Esophagus muscularis mucosa (tissue), 4 donors: ENCODE data around the gene NTN4. TPM values are rescaled to one million over a fixed set of nuclear protein-coding genes. Genes with fewer than 3 reads are reported as not detected.

Experiments
- DNase-seq: peaks from one replicate; pipeline ENCODE4 v3.0.0-alpha.2; 2017; ENCODE audit errors: extremely low spot score
- H3K27ac ChIP-seq, 4 donors: fragments of 200-600 bp; sonication (generic); replicated peaks in 1 of 4; 1 replicate in 3 of 4; 2 replicates in 1 of 4; pipeline ENCODE4 v1.5.1; 2016 to 2019; ENCODE audit warnings: mild to moderate bottlenecking in 1 of 4
- H3K27me3 ChIP-seq, 4 donors: fragments of 200-600 bp; sonication (generic); one replicate each; pipeline versions ENCODE4 v1.5.1 to v1.6.0; 2016 to 2019
- H3K36me3 ChIP-seq, 4 donors: fragments of 200-600 bp; sonication (generic); one replicate each; pipeline ENCODE4 v1.5.1; 2016 to 2019
- H3K4me1 ChIP-seq, 4 donors: fragments of 200-600 bp; sonication (generic); one replicate each; pipeline ENCODE4 v1.5.1; 2016 to 2019
- H3K4me3 ChIP-seq, 4 donors: fragments of 200-600 bp; sonication (generic); 1 replicate in 2 of 4; 2 replicates in 2 of 4; pipeline ENCODE4 v1.5.1; 2016 to 2019; ENCODE audit warnings: mild to moderate bottlenecking in 4 of 4, moderate library complexity in 1 of 4
- H3K9me3 ChIP-seq, 4 donors: fragments of 200-600 bp; sonication (generic); 1 replicate in 3 of 4; 2 replicates in 1 of 4; pipeline ENCODE4 v1.5.1; 2016 to 2019
- CTCF ChIP-seq, 3 experiments: fragments of 200-600 bp in 2 of 3; fragments of 450-650 bp in 1 of 3; sonication (generic) in 2 of 3; IDR thresholded peaks; one replicate each; pipeline ENCODE4 v1.5.1; 2017 to 2019; ENCODE audit warnings: antibody characterized with exemption in 3 of 3, mild to moderate bottlenecking in 2 of 3, moderate library complexity in 1 of 3
- EP300 ChIP-seq: sonication (generic); formaldehyde crosslinking; IDR thresholded peaks from one replicate; pipeline ENCODE4 v1.6.1; 2017; ENCODE audit warnings: antibody characterized with exemption
- POLR2A ChIP-seq: fragments of 450-650 bp; IDR thresholded peaks from one replicate; pipeline ENCODE4 v1.6.1; 2017; ENCODE audit warnings: antibody characterized with exemption, moderate library complexity, mild to moderate bottlenecking, low read depth
- POLR2AphosphoS5 ChIP-seq, 2 donors: sonication (generic); formaldehyde crosslinking; IDR thresholded peaks; one replicate each; pipeline ENCODE4 v1.6.1; 2017; ENCODE audit warnings: antibody characterized with exemption in 2 of 2
- WGBS: methylation state at CpG from one replicate; pipeline ENCODE4 v1.1.5; 2018; 5-methylcytosine and 5-hydroxymethylcytosine counted together
- intact Hi-C: fragments of 100-400 bp; cut with DNase I; formaldehyde crosslinking; loops from one replicate; pipeline ENCODE4 v1.15.1; 2023
- total RNA-seq, 4 donors: library from RNA; depleted of rRNA; stranded (reverse); fragments of >200 nt; gene quantifications; one replicate each; pipeline versions ENCODE4 v1.1.0 to v1.2.1, GENCODE V29; 2016

NTN4 gene
- total RNA-seq, 4 donors from 2014 or later: 46.7 to 73.1 (median 52.7) TPM

GRCh38 chr12:95690861-95691635 is 99.5 kb downstream of the NTN4 start:
- no peak overlapping the region for H3K4me3 ChIP-seq
- no peaks in the 10 kb centered on the region for H3K27me3 ChIP-seq
- no peak overlapping the region for H3K27ac ChIP-seq
- H3K4me1 ChIP-seq: no peaks in the 10 kb centered on the region
- H3K9me3 ChIP-seq: no peaks in the 10 kb centered on the region
- TF ChIP-seq POLR2AphosphoS5 (IDR thresholded peaks at IDR 0.05) (no peak), EP300 (no peak), POLR2A (no peak), CTCF (IDR thresholded peaks at IDR 0.05) (no peak)
- DNase-seq: no peak
- H3K36me3 ChIP-seq: no peaks in the 10 kb centered on the region
- WGBS: 88% methylated on average over 8 of the region's 8 CpGs
- intact Hi-C loops: no loop called here

GRCh38 chr12:95687937-95688336 is 102.6 kb downstream of the NTN4 start:
- Histone ChIP-seq H3K27ac (no peak overlapping the region), H3K36me3 (peaks cover 0 to 5% (median 1%) of the 10 kb centered on the region in 4 donors)
- 85% methylated on average over 2 of the region's 2 CpGs for WGBS

GRCh38 chr12:95683418-95683817 is 107.1 kb downstream of the NTN4 start:
- intact Hi-C loops: no loop called here
- DNase-seq: no peak
- Histone ChIP-seq H3K4me1 (peaks cover 0 to 5% (median 0%) of the 10 kb centered on the region in 4 donors), H3K27ac (no peak overlapping the region), H3K27me3 (no peaks in the 10 kb centered on the region), H3K9me3 (no peaks in the 10 kb centered on the region), H3K4me3 (no peak overlapping the region), H3K36me3 (peaks cover 0 to 36% (median 10%) of the 10 kb centered on the region in 4 donors)
- TF ChIP-seq CTCF (IDR thresholded peaks at IDR 0.05) (no peak), POLR2AphosphoS5 (IDR thresholded peaks at IDR 0.05) (no peak), POLR2A (no peak), EP300 (no peak)
- WGBS: 99% methylated on average over 6 of the region's 10 CpGs

More at GRCh38 chr12:95687937-95688336, 102.6 kb downstream of the NTN4 start:
- TF ChIP-seq POLR2AphosphoS5 (IDR thresholded peaks at IDR 0.05) (no peak), CTCF (IDR thresholded peaks at IDR 0.05) (no peak), EP300 (no peak), POLR2A (no peak)
- Histone ChIP-seq H3K4me1 (no peaks in the 10 kb centered on the region), H3K4me3 (no peak overlapping the region), H3K9me3 (no peaks in the 10 kb centered on the region), H3K27me3 (no peaks in the 10 kb centered on the region)
- DNase-seq: no peak
- intact Hi-C loops: no loop called here

- Histone ChIP-seq H3K9me3 (no peaks in the 10 kb centered on the region), H3K27ac (peak overlapping the region in 2 of 4 donors; percentile 18 to 62), H3K4me1 (peaks cover 0 to 5% (median 0%) of the 10 kb centered on the region in 4 donors), H3K27me3 (no peaks in the 10 kb centered on the region), H3K36me3 (peaks cover 0 to 36% (median 10%) of the 10 kb centered on the region in 4 donors), H3K4me3 (no peak overlapping the region)
- DNase-seq: no peak
- TF ChIP-seq EP300 (no peak), POLR2A (no peak), POLR2AphosphoS5 (IDR thresholded peaks at IDR 0.05) (no peak), CTCF (IDR thresholded peaks at IDR 0.05) (no peak)
- 80% methylated on average over 4 of the region's 4 CpGs for WGBS
- intact Hi-C loops: no loop called here
Observed at GRCh38 chr12:95681210-95681765, 109.3 kb downstream of the NTN4 start.
